Lower lobe of right lung (tissue), 2 donors: ENCODE data around the gene SNAP25. TPM values are rescaled to one million over a fixed set of nuclear protein-coding genes. Genes with fewer than 3 reads are reported as not detected.

Experiments
- ATAC-seq, 2 donors: fragments of 200-7000 bp; cut with Tn5 transposase; one replicate each; pipeline ENCODE4 v1.9.1; 2020 to 2022; ENCODE audit warnings: mild to moderate bottlenecking in 2 of 2, moderate library complexity in 2 of 2
- DNase-seq: peaks from one replicate; pipeline ENCODE4 v3.0.0-alpha.2; 2020
- H3K27ac ChIP-seq: fragments of 200-600 bp; one replicate; pipeline ENCODE4 v1.8.0; 2022
- H3K27me3 ChIP-seq: fragments of 200-600 bp; one replicate; pipeline ENCODE4 v1.8.0; 2022; ENCODE audit warnings: low read depth
- H3K36me3 ChIP-seq: fragments of 200-600 bp; one replicate; pipeline ENCODE4 v1.8.0; 2022; ENCODE audit warnings: mild to moderate bottlenecking
- H3K4me1 ChIP-seq: fragments of 200-600 bp; one replicate; pipeline ENCODE4 v1.8.0; 2022
- H3K4me3 ChIP-seq: fragments of 200-600 bp; one replicate; pipeline ENCODE4 v1.8.0; 2022; ENCODE audit warnings: mild to moderate bottlenecking
- H3K9me3 ChIP-seq: fragments of 200-600 bp; one replicate; pipeline ENCODE4 v1.8.0; 2022
- CTCF ChIP-seq: fragments of 200-600 bp; IDR thresholded peaks from one replicate; pipeline ENCODE4 v1.8.0; 2022; ENCODE audit warnings: antibody characterized with exemption, mild to moderate bottlenecking
- intact Hi-C: fragments of 100-400 bp; cut with DNase I; formaldehyde crosslinking; loops from one replicate; pipeline ENCODE4 v1.11.0; 2022
- total RNA-seq: library from RNA; stranded (reverse); fragmentation: NEBNext Ultra II Directional; extraction: Animal tissue kit (Norgen Biotek cat#: 25700); gene quantifications from one replicate; pipeline ENCODE4 v1.2.1, GENCODE V29; 2021
- donor health status: DM: no; HTN: yes; CAD: no; lungs with severe emphysema.

The SNAP25 gene
- total RNA-seq, 1 donor from 2014 or later = 0.65 TPM

- Histone ChIP-seq H3K27me3 (no peaks in the 10 kb centered on the region), H3K4me3 (no peak overlapping the region), H3K4me1 (no peaks in the 10 kb centered on the region), H3K27ac (no peak overlapping the region), H3K9me3 (no peaks in the 10 kb centered on the region), H3K36me3 (no peaks in the 10 kb centered on the region)
- DNase-seq (no peak), ATAC-seq (no peak)
- intact Hi-C loops = no loop called here
- TF ChIP-seq CTCF = no peak
Measured at GRCh38 chr20:10313215-10313614, 94.6 kb downstream of the SNAP25 start.

- DNase-seq = no peak
- Histone ChIP-seq H3K27ac (no peak overlapping the region), H3K36me3 (no peaks in the 10 kb centered on the region), H3K9me3 (no peaks in the 10 kb centered on the region), H3K4me3 (no peak overlapping the region), H3K27me3 (no peaks in the 10 kb centered on the region), H3K4me1 (no peaks in the 10 kb centered on the region)
- TF ChIP-seq CTCF = no peak
- ATAC-seq = no peak
- intact Hi-C loops = no loop called here
Measured at GRCh38 chr20:10313701-10314100, 95.1 kb downstream of the SNAP25 start.

DNA sequence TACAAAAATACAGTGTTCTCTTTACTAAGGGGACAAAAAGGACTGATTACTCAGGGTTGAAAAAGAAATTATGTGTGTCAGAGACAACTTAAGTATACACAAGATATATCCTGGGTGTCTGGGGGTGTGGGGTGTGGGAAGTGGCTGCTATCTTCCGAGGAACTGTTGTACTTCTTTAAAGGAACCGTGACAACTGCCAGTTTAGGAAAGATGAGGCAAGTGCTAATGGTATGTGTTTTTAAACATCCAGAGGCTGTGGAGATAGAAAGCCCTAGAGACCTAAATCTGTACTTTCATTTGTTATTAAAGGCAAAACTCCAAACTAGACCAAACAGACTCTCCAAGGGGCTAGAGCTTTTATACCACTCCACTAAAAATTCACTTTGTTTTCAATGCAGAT is 95.6 kb downstream of the SNAP25 start:
- Histone ChIP-seq H3K4me1 (no peaks in the 10 kb centered on the region), H3K27me3 (no peaks in the 10 kb centered on the region), H3K4me3 (no peak overlapping the region), H3K27ac (no peak overlapping the region), H3K9me3 (no peaks in the 10 kb centered on the region), H3K36me3 (no peaks in the 10 kb centered on the region)
- ATAC-seq (no peak), DNase-seq (no peak)
- no peak for TF ChIP-seq CTCF
- intact Hi-C loops = no loop called here

GRCh38 chr20:10315138-10315537 is 96.5 kb downstream of the SNAP25 start:
- no peaks in the 10 kb centered on the region for H3K4me1 ChIP-seq
- H3K4me3 ChIP-seq = no peak overlapping the region
- H3K9me3 ChIP-seq = no peaks in the 10 kb centered on the region
- ATAC-seq = no peak
- no peak for DNase-seq
- TF ChIP-seq CTCF = no peak
- no peaks in the 10 kb centered on the region for H3K27me3 ChIP-seq
- intact Hi-C loops = no loop called here
- H3K36me3 ChIP-seq = no peaks in the 10 kb centered on the region
- no peak overlapping the region for H3K27ac ChIP-seq

DNA sequence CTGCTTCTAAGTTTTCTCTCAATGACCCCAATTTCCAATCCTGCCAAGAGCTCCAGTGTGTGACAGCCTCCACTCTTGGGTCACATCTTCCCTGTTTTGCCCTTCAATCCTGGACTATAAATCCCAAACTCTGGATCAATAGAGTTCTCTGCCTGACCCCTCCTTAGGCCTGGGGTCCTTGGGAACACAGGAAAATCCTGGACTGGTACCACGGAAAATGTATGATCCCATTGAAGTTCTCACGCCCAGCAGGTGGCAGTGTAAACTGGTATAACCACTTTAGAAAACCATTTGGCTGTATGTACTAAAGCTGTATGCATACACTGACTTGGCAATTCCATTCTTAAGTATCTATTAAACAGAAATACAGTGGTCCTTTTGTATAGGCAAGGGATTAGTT is 98.0 kb downstream of the SNAP25 start:
- intact Hi-C loops = no loop called here
- Histone ChIP-seq H3K36me3 (no peaks in the 10 kb centered on the region), H3K4me3 (no peak overlapping the region), H3K27ac (no peak overlapping the region), H3K27me3 (no peaks in the 10 kb centered on the region), H3K9me3 (no peaks in the 10 kb centered on the region), H3K4me1 (no peaks in the 10 kb centered on the region)
- TF ChIP-seq CTCF = peak; percentile 7
- ATAC-seq = no peak
- DNase-seq = no peak
